Gastroesophageal sphincter (tissue), 3 donors: ENCODE measurements around the gene RPL37A.

Source experiments
- EP300 ChIP-seq: sonication (generic); formaldehyde crosslinking; IDR thresholded peaks from one replicate; pipeline ENCODE4 v1.6.1; 2017; ENCODE audit warnings: antibody characterized with exemption, mild to moderate bottlenecking
- POLR2A ChIP-seq, 2 donors: fragments of 450-650 bp; IDR thresholded peaks; one replicate each; pipeline ENCODE4 v1.6.1; 2017; ENCODE audit warnings: antibody characterized with exemption in 2 of 2, mild to moderate bottlenecking in 2 of 2, moderate library complexity in 1 of 2
- POLR2AphosphoS5 ChIP-seq: sonication (generic); formaldehyde crosslinking; IDR thresholded peaks from one replicate; pipeline ENCODE4 v1.6.1; 2017; ENCODE audit warnings: antibody characterized with exemption
- TF ChIP-seq, protein P1 (sequence below), 4 experiments: fragments of 200-600 bp in 2 of 4; fragments of 450-650 bp in 2 of 4; sonication (generic) in 1 of 4; IDR thresholded peaks; one replicate each; pipeline ENCODE4 v1.5.1; 2017 to 2019; ENCODE audit warnings: antibody characterized with exemption in 4 of 4, mild to moderate bottlenecking in 2 of 4, moderate library complexity in 2 of 4

DNA sequence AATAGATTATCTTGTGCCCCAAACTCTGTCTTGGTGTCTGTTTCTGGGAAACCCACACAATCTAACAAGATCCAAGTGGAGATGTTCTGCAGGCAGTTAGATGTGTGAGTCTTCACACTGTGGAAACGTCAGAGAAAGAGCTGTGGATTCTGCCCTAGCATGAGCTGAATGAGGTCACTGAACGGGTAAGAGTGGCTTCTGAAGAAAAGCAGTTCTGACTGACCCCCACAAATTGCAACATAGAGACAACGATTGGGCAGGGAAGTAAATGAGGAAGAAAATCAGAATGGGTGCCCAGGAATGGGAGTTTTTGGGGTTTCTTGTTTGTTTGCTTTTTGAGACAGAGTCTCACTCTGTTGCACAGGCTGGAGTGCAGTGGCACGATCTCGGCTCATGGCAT lies 12.9 kb upstream of the RPL37A start:
- TF ChIP-seq, protein P1, sequence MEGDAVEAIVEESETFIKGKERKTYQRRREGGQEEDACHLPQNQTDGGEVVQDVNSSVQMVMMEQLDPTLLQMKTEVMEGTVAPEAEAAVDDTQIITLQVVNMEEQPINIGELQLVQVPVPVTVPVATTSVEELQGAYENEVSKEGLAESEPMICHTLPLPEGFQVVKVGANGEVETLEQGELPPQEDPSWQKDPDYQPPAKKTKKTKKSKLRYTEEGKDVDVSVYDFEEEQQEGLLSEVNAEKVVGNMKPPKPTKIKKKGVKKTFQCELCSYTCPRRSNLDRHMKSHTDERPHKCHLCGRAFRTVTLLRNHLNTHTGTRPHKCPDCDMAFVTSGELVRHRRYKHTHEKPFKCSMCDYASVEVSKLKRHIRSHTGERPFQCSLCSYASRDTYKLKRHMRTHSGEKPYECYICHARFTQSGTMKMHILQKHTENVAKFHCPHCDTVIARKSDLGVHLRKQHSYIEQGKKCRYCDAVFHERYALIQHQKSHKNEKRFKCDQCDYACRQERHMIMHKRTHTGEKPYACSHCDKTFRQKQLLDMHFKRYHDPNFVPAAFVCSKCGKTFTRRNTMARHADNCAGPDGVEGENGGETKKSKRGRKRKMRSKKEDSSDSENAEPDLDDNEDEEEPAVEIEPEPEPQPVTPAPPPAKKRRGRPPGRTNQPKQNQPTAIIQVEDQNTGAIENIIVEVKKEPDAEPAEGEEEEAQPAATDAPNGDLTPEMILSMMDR (IDR thresholded peaks at IDR 0.05), result no peak
- no peak for TF ChIP-seq POLR2AphosphoS5
- no peak for TF ChIP-seq POLR2A (IDR thresholded peaks at IDR 0.05)
- TF ChIP-seq EP300, result no peak
